ENCODE measurements around the gene EPYC.

EPYC gene

DNA sequence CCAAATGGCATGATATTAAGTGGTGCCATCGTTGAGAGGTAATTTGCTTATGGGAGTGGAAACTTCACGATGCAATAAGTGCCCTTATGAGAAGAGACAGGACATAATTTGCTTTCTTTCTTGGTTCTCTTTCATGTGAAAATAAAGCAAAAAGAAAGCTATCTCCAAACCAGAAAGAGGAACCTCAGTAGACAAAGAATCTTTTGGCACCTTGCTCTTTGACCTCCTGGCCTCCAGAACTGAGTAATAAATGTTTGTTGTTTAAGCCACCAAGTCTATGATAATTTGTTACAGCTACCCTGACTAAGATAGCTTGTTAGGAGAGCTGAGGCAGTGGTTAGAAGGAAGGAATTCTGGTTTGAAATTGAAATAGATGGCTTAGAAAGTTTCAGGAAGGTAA, 89.4 kb downstream of the EPYC start:
- Histone ChIP-seq H3K4me2 (ENCODE audit: low read length, poor library complexity, severe bottlenecking) (no peak overlapping the region), H2BK12ac (ENCODE audit: low read length in 2 of 2) (no peak overlapping the region), H3K4me1 (ENCODE audit: control insufficient read depth, insufficient read depth, low read depth, low read length) (no peaks in the 10 kb centered on the region), H3K27ac (ENCODE audit: low read length, poor library complexity, severe bottlenecking) (no peak overlapping the region), H3K36me3 (ENCODE audit: control insufficient read depth in 1 of 2, insufficient read depth in 2 of 2, low read depth in 1 of 2, low read length in 2 of 2) (no peaks in the 10 kb centered on the region), H3K4ac (ENCODE audit: low read depth in 1 of 2, low read length in 2 of 2) (no peak overlapping the region), H3K23ac (ENCODE audit: low read length in 2 of 2) (no peak overlapping the region), H2AFZ (ENCODE audit: low read depth, low read length) (no peak overlapping the region), H2BK15ac (ENCODE audit: low read depth, poor library complexity, severe bottlenecking) (no peak overlapping the region), H2BK120ac (ENCODE audit: low read depth, low read length) (no peak overlapping the region), H3K4me3 (ENCODE audit: insufficient read depth in 1 of 2, low read depth in 1 of 2, low read length in 2 of 2) (no peak overlapping the region), H4K91ac (ENCODE audit: low read length) (no peak overlapping the region), H3K79me1 (replicated peaks; ENCODE audit: low read length, poor library complexity, severe bottlenecking) (no peaks in the 10 kb centered on the region), H3K9ac (ENCODE audit: low read length) (no peak overlapping the region), H3K27me3 (ENCODE audit: control insufficient read depth in 1 of 2, insufficient read depth in 1 of 2, low read length in 2 of 2) (no peaks in the 10 kb centered on the region), H3K9me3 (ENCODE audit: control insufficient read depth, low read length) (no peaks in the 10 kb centered on the region), H3K14ac (ENCODE audit: low read length in 2 of 2) (no peak overlapping the region), H2BK5ac (ENCODE audit: low read depth, low read length, poor library complexity, severe bottlenecking) (no peak overlapping the region), H2AK5ac (ENCODE audit: low read length, severe bottlenecking) (no peak overlapping the region), H4K8ac (ENCODE audit: low read length) (no peak overlapping the region), H3K18ac (ENCODE audit: low read depth in 1 of 2, low read length in 2 of 2) (no peak overlapping the region)
- DNase-seq: no peak
- WGBS: 83% methylated on average over 2 of the region's 2 CpGs
